HEK293T (cell line): ENCODE data around the gene TMOD1.

Source experiments
- ARNT ChIP-seq: fragments of 450-650 bp; IDR thresholded peaks from 2 replicates; pipeline ENCODE4 v1.6.1; 2017; ENCODE audit warnings: mild to moderate bottlenecking
- BHLHE40 ChIP-seq: fragments of 450-650 bp; IDR thresholded peaks from 2 replicates; pipeline ENCODE4 v1.6.1; 2016; ENCODE audit warnings: mild to moderate bottlenecking, moderate library complexity, borderline replicate concordance
- CTBP1 ChIP-seq: fragments of 450-650 bp; IDR thresholded peaks from 2 replicates; pipeline ENCODE4 v1.6.1; 2016; ENCODE audit warnings: borderline replicate concordance
- ELF4 ChIP-seq: fragments of 450-650 bp; IDR thresholded peaks from 2 replicates; pipeline ENCODE4 v1.6.1; 2017; ENCODE audit warnings: antibody characterized with exemption
- FOXM1 ChIP-seq: fragments of 450-650 bp; IDR thresholded peaks from 2 replicates; pipeline ENCODE4 v1.6.1; 2017; ENCODE audit warnings: mild to moderate bottlenecking, borderline replicate concordance
- HDGF ChIP-seq: fragments of 450-650 bp; IDR thresholded peaks from 2 replicates; pipeline ENCODE4 v1.6.1; 2017; ENCODE audit warnings: antibody characterized with exemption, borderline replicate concordance
- L3MBTL2 ChIP-seq: fragments of 450-650 bp; conservative IDR thresholded peaks from 2 replicates; pipeline ENCODE4 v1.6.1; 2016; ENCODE audit warnings: mild to moderate bottlenecking
- NFRKB ChIP-seq: fragments of 450-650 bp; IDR thresholded peaks from 2 replicates; pipeline ENCODE4 v1.6.1; 2016; ENCODE audit warnings: mild to moderate bottlenecking, moderate library complexity
- SP1 ChIP-seq: fragments of 450-650 bp; IDR thresholded peaks from 2 replicates; pipeline ENCODE4 v1.6.1; 2017
- SUZ12 ChIP-seq: fragments of 450-650 bp; IDR thresholded peaks from 2 replicates; pipeline ENCODE4 v1.6.1; 2016; ENCODE audit warnings: mild to moderate bottlenecking

DNA sequence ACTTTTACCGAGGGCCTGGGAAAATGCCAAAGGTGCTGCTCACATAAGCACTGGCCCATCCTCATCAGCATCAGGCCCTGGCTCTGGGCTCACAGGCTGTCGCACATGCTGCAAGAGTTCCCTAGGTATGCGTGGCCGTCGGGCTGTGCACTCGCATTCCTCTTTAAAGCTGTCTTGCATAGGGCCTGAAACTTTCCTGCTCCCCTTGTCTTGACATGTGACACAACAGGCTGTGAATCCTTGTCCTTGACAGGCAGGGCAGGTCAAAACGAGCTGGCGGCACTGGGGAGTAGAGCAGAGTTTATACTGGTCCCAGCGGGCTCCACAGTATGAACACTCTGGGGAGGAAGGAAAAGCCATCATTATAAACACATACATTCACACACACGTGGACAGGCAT, 101.0 kb downstream of the TMOD1 start:
- TF ChIP-seq HDGF (no peak), SP1 (no peak), NFRKB (no peak), BHLHE40 (no peak), FOXM1 (no peak), ARNT (no peak), CTBP1 (no peak), ELF4 (no peak), L3MBTL2 (no peak), SUZ12 (no peak)
